DMS53 treated with DMSO at 0.1 percent for 48 hours (cell line): ENCODE measurements around the gene EPN2.

Experiments used
- DNase-seq: peaks from one replicate; lab custom pipeline; 2025; ENCODE audit not compliant: unreplicated experiment; lab: John Stamatoyannopoulos, UW

The EPN2 gene

DNA sequence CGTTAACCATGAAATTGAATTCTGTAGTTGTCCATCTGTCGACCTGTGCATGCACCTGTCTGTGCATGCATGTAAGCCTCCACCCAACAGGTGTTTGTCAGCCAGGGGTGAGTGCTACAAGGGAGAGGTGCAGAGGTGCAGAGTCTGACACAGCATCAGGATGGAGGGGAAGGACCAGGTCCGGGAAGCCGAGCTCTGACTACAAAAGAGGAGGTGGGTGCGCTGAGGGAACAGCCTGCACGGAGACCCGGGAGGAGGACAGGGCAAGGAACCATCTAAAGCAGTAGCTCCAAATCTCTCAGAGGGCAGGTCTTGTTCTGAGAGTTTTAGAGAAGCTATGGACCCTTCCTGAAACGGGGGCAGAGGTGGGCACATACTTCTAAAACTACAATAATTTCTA, 71.2 kb downstream of the EPN2 start:
- DNase-seq = no peak

GRCh38 chr17:19309701-19310100, 72.5 kb downstream of the EPN2 start:
- DNase-seq = no peak

DNA sequence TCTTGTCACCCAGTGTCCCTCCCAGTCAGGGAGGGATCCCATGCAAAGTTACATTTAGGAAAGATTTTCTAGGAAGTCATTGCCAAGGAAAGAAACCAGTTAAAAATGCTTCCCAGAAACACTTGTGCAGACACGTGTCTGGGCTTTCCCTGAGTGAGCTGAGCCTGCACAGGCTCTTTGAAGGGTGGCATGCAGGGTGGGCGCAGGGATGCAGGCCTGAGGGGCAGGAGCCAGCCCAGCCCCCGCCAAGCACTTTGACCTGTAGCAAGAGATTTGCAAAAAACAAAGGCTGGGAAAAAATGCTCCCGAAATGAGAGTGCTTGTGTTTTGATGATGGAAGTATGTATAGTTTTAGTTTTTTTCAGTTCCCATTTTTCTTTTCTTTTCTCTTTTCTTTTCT, 73.0 kb downstream of the EPN2 start:
- no peak for DNase-seq

DNA sequence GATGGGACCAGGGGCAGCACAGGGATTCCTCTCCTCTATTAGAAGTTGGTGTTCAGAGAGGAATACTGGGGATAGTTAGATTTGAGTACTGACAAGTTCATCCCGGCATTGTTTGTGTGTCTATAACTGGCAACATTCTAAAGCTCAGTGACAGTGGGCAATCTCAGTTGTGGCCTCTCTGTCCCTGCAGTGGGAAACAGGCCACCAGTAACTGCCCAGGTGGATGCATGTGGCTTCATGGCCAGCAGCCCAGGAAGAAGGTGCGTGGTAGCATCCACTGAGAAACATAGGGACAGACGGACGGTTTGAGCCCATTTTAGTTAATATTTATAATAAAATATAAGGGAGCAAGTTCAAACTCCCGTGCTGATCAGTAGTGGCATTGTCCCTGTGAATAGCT, 73.8 kb downstream of the EPN2 start:
- no peak for DNase-seq

DNA sequence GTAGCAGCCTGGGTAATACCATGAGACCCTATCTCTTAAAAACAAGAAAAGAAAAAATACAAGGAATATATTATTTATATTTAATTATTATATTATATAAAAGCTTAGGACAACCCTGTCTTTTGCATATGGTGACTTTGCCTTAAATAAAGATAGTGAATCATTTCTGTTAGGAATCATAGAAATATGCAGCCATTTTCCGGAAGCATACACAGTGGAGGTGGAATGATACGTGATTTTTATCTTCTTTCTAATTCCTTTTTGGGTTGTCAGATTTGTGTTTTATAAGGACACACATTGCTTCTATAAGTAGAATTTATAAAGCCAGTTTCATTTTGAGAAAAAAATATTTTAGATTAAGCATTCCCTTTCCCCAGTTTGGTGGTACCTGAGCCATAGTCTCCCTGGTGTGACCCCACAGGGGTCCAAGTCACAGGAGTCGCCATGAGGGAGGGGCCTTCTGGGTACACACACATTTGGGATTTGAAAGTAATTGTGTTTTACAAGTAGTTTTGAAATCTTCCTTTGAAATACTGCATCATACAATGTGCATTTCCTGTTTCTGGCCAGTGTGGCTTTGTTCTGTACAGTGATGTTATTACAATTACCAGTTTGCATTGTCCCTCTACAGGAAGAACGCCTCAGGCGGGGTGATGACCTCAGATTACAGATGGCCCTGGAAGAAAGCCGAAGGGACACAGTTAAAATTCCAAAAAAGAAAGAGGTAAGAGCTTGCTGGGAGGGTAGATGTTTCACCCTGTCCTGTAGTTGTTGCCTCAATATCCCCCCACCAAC, 74.5 kb downstream of the EPN2 start:
- no peak for DNase-seq

DNA sequence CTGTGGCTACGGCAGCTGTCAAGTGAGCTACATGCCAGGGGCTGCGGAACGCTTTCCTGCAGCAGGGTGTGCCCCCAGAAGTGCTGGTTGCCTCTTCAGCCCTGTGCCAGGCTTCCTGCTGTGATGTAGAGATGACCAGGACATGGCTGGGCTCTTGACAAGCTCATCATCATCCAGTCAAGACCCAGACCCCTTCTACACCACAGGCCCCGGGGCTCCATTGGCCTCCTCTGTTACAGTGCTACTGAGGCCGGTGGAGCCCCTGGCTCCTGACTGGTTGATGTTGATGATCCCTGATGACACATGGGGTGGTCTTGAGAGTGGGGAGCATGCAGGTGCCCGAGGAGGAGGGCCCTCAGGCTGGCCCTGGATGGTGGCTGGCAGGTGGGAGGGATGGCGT, 75.2 kb downstream of the EPN2 start:
- DNase-seq = no peak

DNA sequence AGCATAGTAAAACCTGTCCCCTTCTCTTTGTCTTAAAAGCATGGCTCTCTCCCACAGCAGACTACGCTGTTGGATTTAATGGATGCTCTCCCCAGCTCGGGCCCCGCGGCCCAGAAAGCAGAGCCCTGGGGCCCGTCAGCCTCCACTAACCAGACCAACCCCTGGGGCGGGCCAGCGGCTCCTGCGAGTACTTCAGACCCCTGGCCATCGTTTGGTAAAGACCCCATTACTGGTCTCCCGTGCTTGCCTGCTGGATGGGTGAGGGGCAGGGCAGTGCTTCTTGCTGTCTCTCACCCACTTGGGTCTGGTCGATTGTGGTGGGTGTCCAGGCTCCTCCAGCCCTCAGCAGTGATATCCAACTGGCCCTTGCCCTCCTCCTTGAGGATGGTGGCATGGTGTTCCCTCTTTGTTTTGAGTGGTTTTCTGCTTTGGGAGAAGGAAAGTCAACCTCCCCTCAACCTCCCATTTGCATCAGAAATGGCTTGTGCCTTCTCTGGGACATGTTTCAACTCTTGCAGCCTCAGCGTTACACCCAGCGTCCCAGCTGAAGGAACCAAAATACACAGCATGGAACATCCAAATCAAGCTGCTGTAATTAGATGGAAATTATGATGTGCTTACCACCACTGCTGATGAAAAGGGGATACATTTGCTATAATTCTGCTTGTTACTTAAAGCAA, 76.0 kb downstream of the EPN2 start:
- no peak for DNase-seq

GRCh38 chr17:19313746-19314651, 76.8 kb downstream of the EPN2 start:
- DNase-seq = no peak

DNA sequence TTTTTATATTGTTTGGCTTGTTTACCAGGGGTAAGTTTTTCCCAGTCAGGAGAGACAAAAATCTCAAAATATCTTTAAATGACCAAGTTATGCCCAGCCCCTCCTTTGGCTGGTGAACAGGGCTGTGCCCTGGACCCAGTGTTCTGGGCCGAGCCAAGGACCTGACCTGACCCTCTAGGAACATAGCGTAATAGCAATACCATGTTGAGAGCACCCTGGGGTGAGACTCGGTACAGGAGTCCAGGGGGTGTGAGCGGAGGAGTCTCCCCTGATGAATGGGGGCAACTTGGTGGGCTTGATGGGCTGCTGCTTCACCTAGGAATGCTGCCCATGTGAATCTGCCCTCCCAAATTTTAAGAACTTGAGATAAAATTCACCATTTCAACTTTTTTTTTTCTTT, 77.9 kb downstream of the EPN2 start:
- no peak for DNase-seq

- DNase-seq = no peak
Observed at GRCh38 chr17:19316761-19317358, 79.7 kb downstream of the EPN2 start.

- DNase-seq = peak; percentile 88
Observed at GRCh38 chr17:19317359-19318095, 80.4 kb downstream of the EPN2 start.

- DNase-seq = no peak
Observed at GRCh38 chr17:19318611-19319010, 81.4 kb downstream of the EPN2 start.

DNA sequence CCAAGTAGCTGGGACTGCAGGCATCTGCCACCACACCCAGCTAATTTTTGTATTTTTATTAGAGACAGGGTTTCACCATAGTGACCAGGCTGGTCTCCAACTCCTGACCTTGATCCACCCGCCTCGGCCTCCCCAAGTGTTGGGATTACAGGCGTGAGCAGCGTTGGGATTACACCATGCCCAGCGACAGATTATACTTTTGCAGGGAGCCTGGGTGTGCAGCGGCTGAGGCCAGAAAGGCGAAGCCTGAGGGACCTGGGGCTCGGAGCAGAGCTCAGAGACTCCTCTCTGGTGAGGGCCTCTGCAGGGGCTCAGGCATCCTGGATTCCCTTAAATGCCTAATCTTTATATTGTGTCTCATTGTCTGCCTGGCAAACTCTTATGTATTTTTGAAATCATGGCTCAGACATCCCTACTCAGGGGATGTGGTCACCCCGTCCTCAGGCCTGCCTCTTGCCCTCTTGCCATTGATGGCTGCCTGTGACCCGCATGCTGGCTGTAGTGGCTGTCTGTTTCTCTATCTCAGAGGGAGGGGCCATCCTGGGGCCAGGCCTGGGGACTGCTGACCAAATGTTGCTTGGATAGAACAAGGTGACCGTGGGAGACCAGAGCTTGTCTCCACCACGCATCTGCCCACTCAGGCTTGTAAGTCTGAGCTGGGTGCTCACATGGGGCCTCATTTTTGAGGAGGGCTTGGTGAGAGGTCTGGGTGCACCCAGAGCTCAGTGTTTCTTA, 82.8 kb downstream of the EPN2 start:
- DNase-seq = no peak

GRCh38 chr17:19320876-19321275, 83.7 kb downstream of the EPN2 start:
- no peak for DNase-seq

DNA sequence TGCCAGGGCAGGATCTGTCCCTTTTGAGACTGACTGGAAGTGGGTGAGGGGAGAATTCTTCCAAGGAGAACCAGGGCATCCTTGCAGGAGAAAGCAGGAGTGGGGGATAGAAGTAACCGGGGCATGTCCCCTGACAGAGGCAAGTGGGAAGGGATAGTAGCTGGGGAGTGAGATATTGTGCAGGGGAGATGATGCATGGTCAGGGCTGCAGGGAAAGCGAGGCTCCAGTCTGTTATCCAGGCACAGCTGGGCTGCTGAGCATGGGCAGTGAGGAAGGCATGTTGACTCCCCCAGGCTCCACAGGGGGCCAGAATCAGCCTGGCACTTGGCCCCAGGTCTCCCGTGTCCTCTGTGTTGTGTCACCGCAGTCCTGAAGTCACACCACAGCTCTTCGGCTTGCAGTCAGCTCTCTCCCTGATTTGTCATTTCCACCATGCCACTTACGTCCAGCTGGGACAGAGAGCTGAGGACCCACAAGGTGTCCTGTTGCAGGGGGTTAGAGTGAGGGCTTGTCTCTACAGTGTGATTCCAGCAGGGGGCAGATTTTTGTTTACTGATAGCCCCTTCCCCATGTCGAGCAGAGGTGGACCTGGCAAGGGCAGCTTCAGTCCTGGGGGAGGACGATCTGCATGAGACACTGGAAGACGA, 84.4 kb downstream of the EPN2 start:
- no peak for DNase-seq

GRCh38 chr17:19322129-19322505, 85.0 kb downstream of the EPN2 start:
- DNase-seq = no peak

GRCh38 chr17:19322861-19323260, 85.7 kb downstream of the EPN2 start:
- DNase-seq = no peak

- no peak for DNase-seq
Observed at GRCh38 chr17:19325542-19325941, 88.4 kb downstream of the EPN2 start.

DNA sequence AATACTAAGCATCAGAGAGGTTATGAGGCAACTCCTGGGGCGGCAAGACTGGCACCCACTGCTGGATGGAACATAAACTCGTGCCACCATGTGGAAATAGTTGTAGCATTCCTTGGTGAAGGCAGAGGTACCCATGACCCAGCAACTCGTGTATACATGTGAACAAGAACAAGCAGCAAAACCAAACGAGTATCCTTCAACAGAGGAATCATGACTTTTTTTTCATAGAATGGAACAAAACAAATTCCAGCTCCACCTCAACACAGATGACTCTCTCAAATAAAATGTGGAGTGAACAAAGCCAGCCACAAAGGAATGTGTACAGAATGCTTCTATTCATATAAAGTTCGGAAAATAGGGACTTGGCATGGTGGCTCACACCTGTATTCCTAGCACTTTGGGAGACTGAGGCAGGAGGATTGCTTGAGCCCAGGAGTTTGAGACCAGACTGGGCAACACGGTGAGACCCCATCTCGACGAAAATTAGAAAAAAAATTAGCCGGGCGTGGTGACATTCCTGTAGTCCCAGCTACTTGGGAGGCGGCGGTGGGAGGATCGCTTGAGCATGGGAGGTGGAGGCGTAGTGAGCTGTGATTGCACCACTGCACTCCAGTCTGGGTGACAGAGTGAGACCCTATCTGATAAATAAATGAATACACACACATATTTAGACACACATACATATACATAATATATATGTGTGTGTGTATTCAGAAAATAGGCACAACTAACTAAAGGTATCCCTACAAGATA, 90.0 kb downstream of the EPN2 start:
- DNase-seq = no peak
